ENCODE results near the gene RMND1. TPM values are rescaled to one million over a fixed set of nuclear protein-coding genes. Genes with fewer than 3 reads are reported as not detected.

Gene RMND1
- total and polyA plus RNA-seq, 3 experiments from 2014 or later = 10.4 to 25.6 (median 24.5) TPM

GRCh38 chr6:151390276-151390850, 61.6 kb downstream of the RMND1 start:
- Mint-ChIP-seq H3K9me3 (peaks cover 0 to 2% (median 0%) of the 10 kb centered on the region in 5 donors), H3K4me1 (peaks cover 55 to 73% (median 73%) of the 10 kb centered on the region in 3 donors), H3K4me3 (peak overlapping the region; percentile 73 to 99 (median 82)), H3K27ac (peak overlapping the region; percentile 37 to 98 (median 68)), H3K36me3 (peaks cover 0 to 27% (median 2%) of the 10 kb centered on the region in 3 donors), H3K27me3 (peaks cover 0 to 4% of the 10 kb centered on the region in 2 donors)
- no peaks in the 10 kb centered on the region for H3K9me3 ChIP-seq (ENCODE audit: low read length)
- no peak overlapping the region for H3K4me3 ChIP-seq (ENCODE audit: low read length)
- POLR2A ChIA-PET = interaction anchor here (1.0 to 3.9 kb wide), 14 partner anchors 9 to 1593 kb away, joined by 3 to 54 read pairs (median 5); partner anchors contain the start of genes FBXO5 and RMND1
- no peaks in the 10 kb centered on the region for H3K27me3 ChIP-seq (ENCODE audit: insufficient read depth, low read length, poor library complexity, severe bottlenecking)
- H3K4me1 ChIP-seq (ENCODE audit: insufficient read depth, low read length) = peaks cover 68% of the 10 kb centered on the region
- no peaks in the 10 kb centered on the region for H3K36me3 ChIP-seq (ENCODE audit: insufficient read depth, low read length)
- H3K27ac ChIP-seq (ENCODE audit: low read depth, low read length) = peak overlapping the region; percentile 92
- CTCF ChIA-PET = interaction anchor here (0.6 to 2.9 kb wide), 11 partner anchors 12 to 88 kb away, joined by 3 to 14 read pairs (median 5); no protein-coding TSS in a partner anchor
- peak; percentile 95 to 99 (median 98) for DNase-seq

- Mint-ChIP-seq H3K4me3 (peak overlapping the region; percentile 84 to 99 (median 95)), H3K36me3 (peaks cover 0 to 25% (median 0%) of the 10 kb centered on the region in 3 donors), H3K27me3 (peaks cover 0 to 4% of the 10 kb centered on the region in 2 donors), H3K4me1 (peaks cover 55 to 73% (median 73%) of the 10 kb centered on the region in 3 donors), H3K9me3 (peaks cover 0 to 2% (median 0%) of the 10 kb centered on the region in 5 donors), H3K27ac (peak overlapping the region; percentile 93 to 99 (median 96))
- Histone ChIP-seq H3K4me1 (ENCODE audit: insufficient read depth, low read length) (peaks cover 68% of the 10 kb centered on the region), H3K27me3 (ENCODE audit: insufficient read depth, low read length, poor library complexity, severe bottlenecking) (no peaks in the 10 kb centered on the region), H3K4me3 (ENCODE audit: low read length) (peak overlapping the region; percentile 94), H3K9me3 (ENCODE audit: low read length) (no peaks in the 10 kb centered on the region), H3K27ac (ENCODE audit: low read depth, low read length) (peak overlapping the region; percentile 92), H3K36me3 (ENCODE audit: insufficient read depth, low read length) (no peaks in the 10 kb centered on the region)
- peak in 1 of 5 donors; percentile 9 for DNase-seq
- CTCF ChIA-PET = interaction anchor here (0.8 to 2.9 kb wide), 10 partner anchors 11 to 89 kb away, joined by 3 to 14 read pairs (median 6); partner anchors contain the start of gene RMND1
- POLR2A ChIA-PET = interaction anchor here (0.6 to 3.9 kb wide), 17 partner anchors 8 to 1593 kb away, joined by 3 to 54 read pairs (median 5); partner anchors contain the start of genes FBXO5 and RMND1
Observed at GRCh38 chr6:151389618-151390275, 62.2 kb downstream of the RMND1 start.

- ChIA-PET POLR2A (interaction anchor here (0.7 to 3.9 kb wide), 13 partner anchors 9 to 1594 kb away, joined by 3 to 54 read pairs (median 7); partner anchors contain the start of genes FBXO5 and RMND1), CTCF (interaction anchor here (0.8 to 2.9 kb wide), 8 partner anchors 10 to 89 kb away, joined by 3 to 14 read pairs (median 7); partner anchors contain the start of gene RMND1)
- Histone ChIP-seq H3K36me3 (ENCODE audit: insufficient read depth, low read length) (peaks cover 3% of the 10 kb centered on the region), H3K27ac (ENCODE audit: low read depth, low read length) (peak overlapping the region; percentile 92), H3K27me3 (ENCODE audit: insufficient read depth, low read length, poor library complexity, severe bottlenecking) (no peaks in the 10 kb centered on the region), H3K4me3 (ENCODE audit: low read length) (peak overlapping the region; percentile 94), H3K4me1 (ENCODE audit: insufficient read depth, low read length) (peaks cover 69% of the 10 kb centered on the region), H3K9me3 (ENCODE audit: low read length) (no peaks in the 10 kb centered on the region)
- H3K27ac Mint-ChIP-seq = peak overlapping the region; percentile 93 to 99 (median 96)
- peaks cover 58 to 73% (median 73%) of the 10 kb centered on the region in 3 donors for H3K4me1 Mint-ChIP-seq
- H3K9me3 Mint-ChIP-seq = peaks cover 0 to 2% (median 0%) of the 10 kb centered on the region in 5 donors
- H3K27me3 Mint-ChIP-seq = peaks cover 0 to 4% of the 10 kb centered on the region in 2 donors
- H3K36me3 Mint-ChIP-seq = peaks cover 0 to 28% (median 2%) of the 10 kb centered on the region in 3 donors
- DNase-seq = no peak
- H3K4me3 Mint-ChIP-seq = peak overlapping the region; percentile 84 to 99 (median 95)
Observed at GRCh38 chr6:151388997-151389617, 62.8 kb downstream of the RMND1 start.

- peak overlapping the region in 6 of 7 donors; percentile 19 to 95 (median 38) for H3K4me3 Mint-ChIP-seq
- peaks cover 0 to 4% of the 10 kb centered on the region in 2 donors for H3K27me3 Mint-ChIP-seq
- peaks cover 53 to 72% (median 69%) of the 10 kb centered on the region in 3 donors for H3K4me1 Mint-ChIP-seq
- Histone ChIP-seq H3K4me1 (ENCODE audit: insufficient read depth, low read length) (peaks cover 69% of the 10 kb centered on the region), H3K9me3 (ENCODE audit: low read length) (no peaks in the 10 kb centered on the region), H3K36me3 (ENCODE audit: insufficient read depth, low read length) (peaks cover 6% of the 10 kb centered on the region), H3K27me3 (ENCODE audit: insufficient read depth, low read length, poor library complexity, severe bottlenecking) (no peaks in the 10 kb centered on the region), H3K4me3 (ENCODE audit: low read length) (no peak overlapping the region), H3K27ac (ENCODE audit: low read depth, low read length) (no peak overlapping the region)
- peaks cover 0 to 28% (median 4%) of the 10 kb centered on the region in 3 donors for H3K36me3 Mint-ChIP-seq
- H3K9me3 Mint-ChIP-seq = peaks cover 0 to 2% (median 0%) of the 10 kb centered on the region in 5 donors
- peak overlapping the region; percentile 77 to 98 (median 89) for H3K27ac Mint-ChIP-seq
- POLR2A ChIA-PET = interaction anchor here (0.6 to 3.9 kb wide), 3 partner anchors 13 to 64 kb away, joined by 3 to 43 read pairs (median 3); partner anchors contain the start of gene RMND1
- no peak for DNase-seq
- CTCF ChIA-PET = interaction anchor here (1.1 to 2.9 kb wide), 2 partner anchors 15 to 25 kb away, joined by 4 to 7 read pairs; no protein-coding TSS in a partner anchor
Observed at GRCh38 chr6:151388236-151388635, 63.7 kb downstream of the RMND1 start.

GRCh38 chr6:151387175-151387970, 64.6 kb downstream of the RMND1 start:
- Mint-ChIP-seq H3K27ac (peak overlapping the region; percentile 38 to 98 (median 74)), H3K27me3 (peaks cover 0 to 4% of the 10 kb centered on the region in 2 donors), H3K36me3 (peaks cover 0 to 28% (median 4%) of the 10 kb centered on the region in 3 donors), H3K4me3 (peak overlapping the region in 1 of 7 donors; percentile 37), H3K4me1 (peaks cover 44 to 64% (median 61%) of the 10 kb centered on the region in 3 donors), H3K9me3 (peaks cover 0 to 2% (median 0%) of the 10 kb centered on the region in 5 donors)
- H3K27ac ChIP-seq (ENCODE audit: low read depth, low read length) = no peak overlapping the region
- H3K36me3 ChIP-seq (ENCODE audit: insufficient read depth, low read length) = peaks cover 6% of the 10 kb centered on the region
- no peaks in the 10 kb centered on the region for H3K9me3 ChIP-seq (ENCODE audit: low read length)
- POLR2A ChIA-PET = interaction anchor here (1.1 to 3.9 kb wide), 2 partner anchors 12 to 64 kb away, joined by 3 to 43 read pairs; partner anchors contain the start of gene RMND1
- H3K4me3 ChIP-seq (ENCODE audit: low read length) = no peak overlapping the region
- CTCF ChIA-PET = interaction anchor here (1.1 kb wide), 1 partner anchor 14 kb away, joined by 4 read pairs; no protein-coding TSS in a partner anchor
- peaks cover 61% of the 10 kb centered on the region for H3K4me1 ChIP-seq (ENCODE audit: insufficient read depth, low read length)
- H3K27me3 ChIP-seq (ENCODE audit: insufficient read depth, low read length, poor library complexity, severe bottlenecking) = no peaks in the 10 kb centered on the region
- DNase-seq = no peak

GRCh38 chr6:151385177-151385576, 66.7 kb downstream of the RMND1 start:
- Mint-ChIP-seq H3K36me3 (peaks cover 0 to 27% (median 4%) of the 10 kb centered on the region in 3 donors), H3K4me3 (peak overlapping the region in 6 of 7 donors; percentile 15 to 64 (median 56)), H3K27ac (peak overlapping the region; percentile 59 to 88 (median 80)), H3K27me3 (no peaks in the 10 kb centered on the region), H3K4me1 (peaks cover 52 to 74% (median 72%) of the 10 kb centered on the region in 3 donors), H3K9me3 (no peaks in the 10 kb centered on the region)
- H3K36me3 ChIP-seq (ENCODE audit: insufficient read depth, low read length) = peaks cover 6% of the 10 kb centered on the region
- no peaks in the 10 kb centered on the region for H3K27me3 ChIP-seq (ENCODE audit: insufficient read depth, low read length, poor library complexity, severe bottlenecking)
- no peaks in the 10 kb centered on the region for H3K9me3 ChIP-seq (ENCODE audit: low read length)
- ChIA-PET CTCF (interaction anchor here (0.8 to 1.0 kb wide), 2 partner anchors 21 to 61 kb away, joined by 4 to 6 read pairs; no protein-coding TSS in a partner anchor), POLR2A (no interaction called here)
- DNase-seq = no peak
- H3K27ac ChIP-seq (ENCODE audit: low read depth, low read length) = no peak overlapping the region
- peak overlapping the region; percentile 19 for H3K4me3 ChIP-seq (ENCODE audit: low read length)
- peaks cover 72% of the 10 kb centered on the region for H3K4me1 ChIP-seq (ENCODE audit: insufficient read depth, low read length)

All from CD8-positive, alpha-beta memory T cell (primary cell).